Measurements from ENCODE around the gene TEAD4.

Gene TEAD4

GRCh38 chr12:2959192-2959504 is at the start of gene TEAD4:
Gene TEAD4, plus strand, starts transcription at chr12:2959397.
- no peak for FAIRE-seq

- FAIRE-seq = no peak
Measured at GRCh38 chr12:2912216-2912575, 47.0 kb upstream of the TEAD4 start.

GRCh38 chr12:2919249-2919648 is 39.9 kb upstream of the TEAD4 start:
- no peak for FAIRE-seq

- FAIRE-seq = no peak
Measured at GRCh38 chr12:2922329-2922728, 36.9 kb upstream of the TEAD4 start.

GRCh38 chr12:2923057-2923456 is 36.1 kb upstream of the TEAD4 start:
- no peak for FAIRE-seq

- FAIRE-seq = no peak
Measured at GRCh38 chr12:2924019-2924418, 35.2 kb upstream of the TEAD4 start.

- FAIRE-seq = no peak
Measured at GRCh38 chr12:2925322-2925995, 33.7 kb upstream of the TEAD4 start.

GRCh38 chr12:2930865-2931264 is 28.3 kb upstream of the TEAD4 start:
- no peak for FAIRE-seq

- no peak for FAIRE-seq
Measured at GRCh38 chr12:2933586-2933985, 25.6 kb upstream of the TEAD4 start.

GRCh38 chr12:2934371-2934770 is 24.8 kb upstream of the TEAD4 start:
- FAIRE-seq = no peak

GRCh38 chr12:2936301-2936700 is 22.9 kb upstream of the TEAD4 start:
- FAIRE-seq = no peak

GRCh38 chr12:2937500-2937899 is 21.7 kb upstream of the TEAD4 start:
- FAIRE-seq = no peak

- no peak for FAIRE-seq
Measured at GRCh38 chr12:2939191-2939590, 20.0 kb upstream of the TEAD4 start.

GRCh38 chr12:2940564-2940963 is 18.6 kb upstream of the TEAD4 start:
- FAIRE-seq = no peak

GRCh38 chr12:2941524-2941923 is 17.7 kb upstream of the TEAD4 start:
- no peak for FAIRE-seq

- FAIRE-seq = peak; percentile 25
Measured at GRCh38 chr12:2944401-2945047, 14.7 kb upstream of the TEAD4 start.

GRCh38 chr12:2949411-2949810 is 9.8 kb upstream of the TEAD4 start:
- no peak for FAIRE-seq

GRCh38 chr12:2955888-2956287 is 3.3 kb upstream of the TEAD4 start:
- FAIRE-seq = no peak

- FAIRE-seq = no peak
Measured at GRCh38 chr12:2957816-2958431, 1.3 kb upstream of the TEAD4 start.

GRCh38 chr12:2958432-2959191 is 585 bp upstream of the TEAD4 start:
- FAIRE-seq = no peak

GRCh38 chr12:2959505-2960389 is 550 bp downstream of the TEAD4 start:
- FAIRE-seq = no peak

GRCh38 chr12:2960390-2960956 is 1.3 kb downstream of the TEAD4 start:
- FAIRE-seq = no peak
